NCI-H1105 treated with DMSO at 0.1 percent for 48 hours (cell line): Measurements from ENCODE around the gene ZNF138.
"Not testable (repeated sequence)": the region's sequence is repeated elsewhere in the genome, so short reads cannot be mapped to it uniquely, and the experiment has no call there.

ENCODE experiments used
- DNase-seq: peaks from one replicate; lab custom pipeline; 2025; lab: John Stamatoyannopoulos, UW

The ZNF138 gene

GRCh38 chr7:64794171-64794844, at the start of gene ZNF138:
Gene ZNF138, plus strand, starts transcription at chr7:64794428. Its CDS starts 141 bp downstream, at chr7:64794569.
- peak; percentile 96 for DNase-seq

- DNase-seq = no peak
Observed at GRCh38 chr7:64744680-64745079, 49.5 kb upstream of the ZNF138 start.

GRCh38 chr7:64747802-64748201, 46.4 kb upstream of the ZNF138 start:
- DNase-seq = no peak

GRCh38 chr7:64753032-64753431, 41.2 kb upstream of the ZNF138 start:
- no peak for DNase-seq

GRCh38 chr7:64755865-64756264, 38.4 kb upstream of the ZNF138 start:
- no peak for DNase-seq

- DNase-seq = no peak
Observed at GRCh38 chr7:64758151-64758550, 36.1 kb upstream of the ZNF138 start.

GRCh38 chr7:64768824-64769223, 25.4 kb upstream of the ZNF138 start:
- DNase-seq = no peak

GRCh38 chr7:64774204-64774842, 19.9 kb upstream of the ZNF138 start:
- no peak for DNase-seq

GRCh38 chr7:64775289-64775688, 18.9 kb upstream of the ZNF138 start:
- DNase-seq = no peak

- not testable (repeated sequence) for DNase-seq
Observed at GRCh38 chr7:64784842-64785241, 9.4 kb upstream of the ZNF138 start.

GRCh38 chr7:64787295-64787694, 6.9 kb upstream of the ZNF138 start:
- DNase-seq = no peak

- not testable (repeated sequence) for DNase-seq
Observed at GRCh38 chr7:64789241-64789640, 5.0 kb upstream of the ZNF138 start.

- DNase-seq = no peak
Observed at GRCh38 chr7:64793106-64793755, 997 bp upstream of the ZNF138 start.

GRCh38 chr7:64795176-64795575, 948 bp downstream of the ZNF138 start:
- DNase-seq = no peak

- DNase-seq = not testable (repeated sequence)
Observed at GRCh38 chr7:64799169-64799568, 4.9 kb downstream of the ZNF138 start.

GRCh38 chr7:64802699-64803098, 8.5 kb downstream of the ZNF138 start:
- no peak for DNase-seq

- no peak for DNase-seq
Observed at GRCh38 chr7:64807731-64808365, 13.6 kb downstream of the ZNF138 start.

- DNase-seq = peak; percentile 72
Observed at GRCh38 chr7:64811767-64812166, 17.5 kb downstream of the ZNF138 start.

GRCh38 chr7:64830926-64831325, 36.7 kb downstream of the ZNF138 start:
- no peak for DNase-seq

GRCh38 chr7:64832136-64832535, 37.9 kb downstream of the ZNF138 start:
- DNase-seq = no peak

GRCh38 chr7:64834989-64835388, 40.8 kb downstream of the ZNF138 start:
- no peak for DNase-seq

GRCh38 chr7:64835856-64836255, 41.6 kb downstream of the ZNF138 start:
- DNase-seq = not testable (repeated sequence)

- DNase-seq = not testable (repeated sequence)
Observed at GRCh38 chr7:64838051-64838450, 43.8 kb downstream of the ZNF138 start.
